ENCODE measurements around the gene TMEM125.

TMEM125 gene

GRCh38 chr1:43314233-43314632 lies 44.5 kb downstream of the TMEM125 start:
- no peak for DNase-seq

GRCh38 chr1:43315481-43315880 lies 45.7 kb downstream of the TMEM125 start:
- DNase-seq = no peak

- DNase-seq = no peak
These were observed 46.4 kb downstream of the TMEM125 start for GRCh38 chr1:43315963-43316737.

DNA sequence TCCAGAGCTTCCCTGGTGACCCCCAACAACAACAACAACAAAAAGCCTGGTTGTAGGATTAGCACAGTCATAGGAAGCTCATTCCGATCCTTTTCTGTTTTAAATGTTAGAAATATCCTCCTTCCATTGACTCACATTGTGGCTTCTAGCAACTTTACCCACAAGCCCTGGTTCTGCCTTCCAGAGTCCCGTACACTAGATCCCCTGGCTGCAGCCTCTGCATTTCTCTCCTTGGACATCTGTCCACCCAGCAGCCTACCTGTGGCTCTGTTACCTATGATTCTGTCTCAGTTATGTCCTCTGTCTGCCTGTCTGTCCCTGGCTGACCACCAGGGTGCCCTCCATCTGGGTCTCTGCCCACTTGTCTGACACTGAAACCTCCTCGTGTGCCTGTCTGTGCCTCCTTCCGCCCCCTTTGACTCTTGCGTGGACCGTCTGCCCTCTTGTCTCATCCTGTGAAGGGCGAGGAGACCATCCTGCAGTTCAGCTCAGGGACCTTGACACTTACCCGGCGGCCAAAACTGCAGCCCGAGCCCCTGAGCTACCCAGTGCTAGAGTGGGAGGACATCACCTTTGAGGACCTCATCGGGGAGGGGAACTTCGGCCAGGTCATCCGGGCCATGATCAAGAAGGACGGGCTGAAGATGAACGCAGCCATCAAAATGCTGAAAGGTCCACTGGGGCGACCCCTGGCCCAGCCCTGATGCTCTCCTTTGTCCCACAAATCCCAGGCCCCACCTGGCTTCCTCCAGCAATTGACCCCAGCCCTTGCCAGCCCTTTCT lies 47.1 kb downstream of the TMEM125 start:
- DNase-seq = no peak

GRCh38 chr1:43317817-43318471 lies 48.2 kb downstream of the TMEM125 start:
- DNase-seq = no peak

GRCh38 chr1:43318831-43319230 lies 49.0 kb downstream of the TMEM125 start:
- no peak for DNase-seq

DNA sequence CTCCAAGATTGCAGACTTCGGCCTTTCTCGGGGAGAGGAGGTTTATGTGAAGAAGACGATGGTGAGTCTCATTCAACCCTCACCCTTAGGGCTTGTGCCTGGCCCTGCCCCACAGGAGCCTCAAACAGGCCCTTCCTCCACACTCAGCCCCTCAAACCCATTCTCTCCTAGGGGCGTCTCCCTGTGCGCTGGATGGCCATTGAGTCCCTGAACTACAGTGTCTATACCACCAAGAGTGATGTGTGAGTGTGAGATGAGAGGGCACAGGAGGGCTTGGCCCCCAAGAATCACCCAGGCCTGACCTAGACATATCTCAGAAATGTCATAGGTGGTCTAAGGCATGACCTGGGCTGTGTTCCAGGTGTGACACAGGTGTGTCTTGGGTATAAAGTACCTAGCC lies 49.5 kb downstream of the TMEM125 start:
- no peak for DNase-seq

DNA sequence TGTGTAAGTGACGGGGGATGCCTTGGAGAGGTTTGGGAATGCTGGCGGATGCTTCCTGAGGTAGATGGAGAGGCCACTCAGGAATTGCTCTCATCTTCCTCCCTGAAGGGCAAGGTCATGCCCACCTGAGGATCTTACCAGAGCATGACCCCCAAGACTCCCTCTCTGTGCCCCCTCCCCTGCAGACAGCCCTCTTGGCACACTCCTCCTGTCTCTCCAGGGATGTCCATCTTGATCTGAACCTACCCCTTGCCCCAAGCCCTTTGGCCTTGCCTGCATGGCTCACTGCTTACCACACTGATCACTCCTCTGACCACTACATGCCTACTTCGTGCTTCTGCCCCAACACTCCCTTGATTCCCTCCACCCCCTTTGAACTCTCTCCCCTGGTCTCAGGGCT lies 50.0 kb downstream of the TMEM125 start:
- DNase-seq = no peak

DNA sequence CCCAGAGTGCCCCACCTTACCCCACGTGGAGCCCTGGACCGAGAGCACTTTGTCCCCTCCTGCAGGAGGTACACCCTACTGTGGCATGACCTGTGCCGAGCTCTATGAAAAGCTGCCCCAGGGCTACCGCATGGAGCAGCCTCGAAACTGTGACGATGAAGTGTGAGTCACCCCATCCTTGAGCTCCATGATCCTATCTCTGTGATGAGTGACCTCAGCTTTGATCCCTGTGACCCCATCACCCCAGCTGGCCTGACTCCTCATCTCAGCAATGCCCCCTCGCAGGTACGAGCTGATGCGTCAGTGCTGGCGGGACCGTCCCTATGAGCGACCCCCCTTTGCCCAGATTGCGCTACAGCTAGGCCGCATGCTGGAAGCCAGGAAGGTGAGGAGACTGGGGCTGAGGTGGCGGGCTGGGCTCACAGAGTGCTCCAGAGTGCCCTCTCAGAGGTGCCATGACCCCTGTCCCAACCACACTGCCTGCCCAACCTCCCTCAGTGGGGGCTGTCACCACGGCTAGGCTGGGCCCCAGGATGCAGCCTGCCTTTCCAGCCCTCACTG lies 51.6 kb downstream of the TMEM125 start:
- DNase-seq = no peak

GRCh38 chr1:43322506-43322905 lies 52.7 kb downstream of the TMEM125 start:
- no peak for DNase-seq

Data from SIG-M5 (cell line).